Thymus (tissue), 14 donors: ENCODE measurements around the gene MTFP1. TPM values are rescaled to one million over a fixed set of nuclear protein-coding genes. Genes with fewer than 3 reads are reported as not detected.

Source experiments
- DNase-seq, 9 donors: peaks; one replicate each; pipeline ENCODE4 v3.0.0-alpha.2; 2013; ENCODE audit warnings: low spot score in 9 of 9, low read depth in 6 of 9, missing footprints in 1 of 9
- H3K27ac ChIP-seq, 2 donors: one replicate each; pipeline ENCODE4 v1.5.1; 2013; ENCODE audit warnings: control low read depth in 1 of 2, low read depth in 1 of 2, low read length in 1 of 2, mild to moderate bottlenecking in 1 of 2, moderate library complexity in 1 of 2
- H3K27me3 ChIP-seq, 2 donors: one replicate each; pipeline ENCODE4 v1.5.1; 2013; ENCODE audit warnings: low read length in 1 of 2; ENCODE audit not compliant: control insufficient read depth in 2 of 2, insufficient read depth in 1 of 2
- H3K36me3 ChIP-seq, 2 donors: one replicate each; pipeline ENCODE4 v1.5.1; 2013; ENCODE audit warnings: low read length in 1 of 2, mild to moderate bottlenecking in 1 of 2, moderate library complexity in 1 of 2; ENCODE audit not compliant: control insufficient read depth in 2 of 2, insufficient read depth in 2 of 2
- H3K4me1 ChIP-seq, 2 donors: one replicate each; pipeline ENCODE4 v1.5.1; 2013; ENCODE audit warnings: low read length in 2 of 2; ENCODE audit not compliant: control insufficient read depth in 2 of 2, insufficient read depth in 2 of 2
- H3K4me3 ChIP-seq, 2 donors: one replicate each; pipeline ENCODE4 v1.5.1; 2013; ENCODE audit warnings: low read length in 2 of 2, control low read depth in 1 of 2, mild to moderate bottlenecking in 1 of 2
- H3K9me3 ChIP-seq, 2 donors: one replicate each; pipeline ENCODE4 v1.5.1; 2013; ENCODE audit warnings: low read length in 1 of 2, mild to moderate bottlenecking in 1 of 2; ENCODE audit not compliant: control insufficient read depth in 2 of 2, insufficient read depth in 1 of 2
- WGBS: extraction: QIAGEN DNeasy Blood & Tissue Kit; methylation state at CpG from one replicate; pipeline ENCODE4 v1.1.7; 2013; 5-methylcytosine and 5-hydroxymethylcytosine counted together
- long read RNA-seq, 10 donors: transcript quantifications; one replicate each; lab custom pipeline, GENCODE V29; 2026
- polyA plus RNA-seq: library from polyadenylated mRNA; stranded (reverse); fragments of 200-250 nt; gene quantifications from one replicate; pipeline ENCODE4 v1.2.3, GENCODE V29; 2013
- total RNA-seq: library from RNA; stranded (reverse); fragments of 120-200 nt; gene quantifications from one replicate; pipeline ENCODE4 v1.2.4, GENCODE V29; 2013
- donor health status: healthy.

The MTFP1 gene
- 23.9 TPM for total RNA-seq
- polyA plus RNA-seq, result 11.1 TPM
- long read RNA-seq, donor 1, partial matches to known transcripts, result 0 of 2 reads
- long read RNA-seq, donor 1, other reads (novel, unspliced or antisense), result 0 of 2 reads
- long read RNA-seq, donor 2, transcript MTFP1-201 (4 exons, 1,370 nt), result major isoform, 19 of 31 reads
- long read RNA-seq, donor 2, partial matches to known transcripts, result 7 of 31 reads
- long read RNA-seq, donor 2, other reads (novel, unspliced or antisense), result 0 of 31 reads
- long read RNA-seq, donor 3, transcript MTFP1-201 (4 exons, 1,370 nt), result major isoform, 17 of 22 reads
- long read RNA-seq, donor 3, partial matches to known transcripts, result 0 of 22 reads
- long read RNA-seq, donor 3, other reads (novel, unspliced or antisense), result 0 of 22 reads
- long read RNA-seq, donor 4, transcript MTFP1-201 (4 exons, 1,370 nt), result major isoform, 5 of 8 reads
- long read RNA-seq, donor 4, partial matches to known transcripts, result 0 of 8 reads
- long read RNA-seq, donor 4, other reads (novel, unspliced or antisense), result 0 of 8 reads
- long read RNA-seq, donor 5, transcript MTFP1-203 (4 exons, 912 nt), result minor isoform, 5 of 43 reads
- long read RNA-seq, donor 5, transcript MTFP1-201 (4 exons, 1,370 nt), result major isoform, 36 of 43 reads
- long read RNA-seq, donor 5, partial matches to known transcripts, result 0 of 43 reads
- long read RNA-seq, donor 5, other reads (novel, unspliced or antisense), result 0 of 43 reads
- long read RNA-seq, donor 6, transcript MTFP1-201 (4 exons, 1,370 nt), result major isoform, 8 of 10 reads
- long read RNA-seq, donor 6, partial matches to known transcripts, result 0 of 10 reads
- long read RNA-seq, donor 6, other reads (novel, unspliced or antisense), result 0 of 10 reads
- long read RNA-seq, donor 7, transcript MTFP1-201 (4 exons, 1,370 nt), result major isoform, 15 of 19 reads
- long read RNA-seq, donor 7, partial matches to known transcripts, result 0 of 19 reads
- long read RNA-seq, donor 7, other reads (novel, unspliced or antisense), result 0 of 19 reads
- long read RNA-seq, donor 8, partial matches to known transcripts, result 0 of 6 reads
- long read RNA-seq, donor 8, other reads (novel, unspliced or antisense), result 0 of 6 reads
- long read RNA-seq, donor 9, partial matches to known transcripts, result 0 of 3 reads
- long read RNA-seq, donor 9, other reads (novel, unspliced or antisense), result 0 of 3 reads
- long read RNA-seq, donor 10, transcript MTFP1-201 (4 exons, 1,370 nt), result major isoform, 8 of 10 reads
- long read RNA-seq, donor 10, partial matches to known transcripts, result 0 of 10 reads
- long read RNA-seq, donor 10, other reads (novel, unspliced or antisense), result 0 of 10 reads

- H3K9me3 ChIP-seq, result peaks cover 0 to 1% of the 10 kb centered on the region in 2 donors
- peaks cover 14 to 43% of the 10 kb centered on the region in 2 donors for H3K4me1 ChIP-seq
- WGBS, result 6% methylated on average over 61 of the region's 61 CpGs
- H3K27ac ChIP-seq, result peak within 1 kb of the TSS; percentile 37 to 93
- no peaks in the 10 kb centered on the region for H3K27me3 ChIP-seq
- H3K36me3 ChIP-seq, result peaks cover 0 to 5% of the 10 kb centered on the region in 2 donors
- H3K4me3 ChIP-seq, result peak within 1 kb of the TSS; percentile 63 to 68
- DNase-seq, result peak in 4 of 9 donors; percentile 35 to 69 (median 46)
Observed at GRCh38 chr22:30425616-30426387, at the start of gene MTFP1. MTFP1 (plus strand) TSS chr22:30425768; CDS start chr22:30425880, 112 bp downstream.

- WGBS, result 97% methylated on average over 20 of the region's 20 CpGs
- no peaks in the 10 kb centered on the region for H3K9me3 ChIP-seq
- peaks cover 0 to 5% of the 10 kb centered on the region in 2 donors for H3K27me3 ChIP-seq
- H3K36me3 ChIP-seq, result peaks cover 0 to 3% of the 10 kb centered on the region in 2 donors
- H3K4me1 ChIP-seq, result peaks cover 21 to 42% of the 10 kb centered on the region in 2 donors
- no peak overlapping the region for H3K27ac ChIP-seq
- DNase-seq, result no peak
- H3K4me3 ChIP-seq, result no peak overlapping the region
Observed at GRCh38 chr22:30380011-30380410, 45.6 kb upstream of the MTFP1 start.

- 8% methylated on average over 12 of the region's 12 CpGs for whole genome bisulfite sequencing
- Histone ChIP-seq H3K27ac (peak overlapping the region in 1 of 2 donors; percentile 96), H3K4me3 (no peak overlapping the region), H3K9me3 (no peaks in the 10 kb centered on the region), H3K4me1 (peaks cover 21 to 48% of the 10 kb centered on the region in 2 donors), H3K36me3 (peaks cover 0 to 3% of the 10 kb centered on the region in 2 donors), H3K27me3 (peaks cover 0 to 5% of the 10 kb centered on the region in 2 donors)
- peak; percentile 81 to 97 (median 94) for DNase-seq
Observed at GRCh38 chr22:30381264-30381663, 44.3 kb upstream of the MTFP1 start.

GRCh38 chr22:30382340-30382739 is 43.2 kb upstream of the MTFP1 start:
- DNase-seq, result no peak
- WGBS, result 98% methylated on average over 5 of the region's 5 CpGs
- Histone ChIP-seq H3K4me3 (no peak overlapping the region), H3K27ac (no peak overlapping the region), H3K36me3 (peaks cover 0 to 3% of the 10 kb centered on the region in 2 donors), H3K9me3 (no peaks in the 10 kb centered on the region), H3K27me3 (peaks cover 5% of the 10 kb centered on the region in 2 donors), H3K4me1 (peaks cover 22 to 55% of the 10 kb centered on the region in 2 donors)

- 67% methylated on average over 3 of the region's 3 CpGs for WGBS
- H3K36me3 ChIP-seq, result peaks cover 0 to 3% of the 10 kb centered on the region in 2 donors
- no peak overlapping the region for H3K27ac ChIP-seq
- peaks cover 3 to 5% of the 10 kb centered on the region in 2 donors for H3K27me3 ChIP-seq
- peaks cover 22 to 60% of the 10 kb centered on the region in 2 donors for H3K4me1 ChIP-seq
- DNase-seq, result no peak
- no peak overlapping the region for H3K4me3 ChIP-seq
- no peaks in the 10 kb centered on the region for H3K9me3 ChIP-seq
Observed at GRCh38 chr22:30383061-30383460, 42.5 kb upstream of the MTFP1 start.

GRCh38 chr22:30385942-30386341 is 39.6 kb upstream of the MTFP1 start:
- no peak overlapping the region for H3K27ac ChIP-seq
- H3K4me3 ChIP-seq, result no peak overlapping the region
- peaks cover 15 to 42% of the 10 kb centered on the region in 2 donors for H3K4me1 ChIP-seq
- 92% methylated on average over 10 of the region's 10 CpGs for WGBS
- peaks cover 0 to 11% of the 10 kb centered on the region in 2 donors for H3K9me3 ChIP-seq
- peak in 1 of 9 donors; percentile 54 for DNase-seq
- peaks cover 3 to 5% of the 10 kb centered on the region in 2 donors for H3K27me3 ChIP-seq
- no peaks in the 10 kb centered on the region for H3K36me3 ChIP-seq

- H3K4me3 ChIP-seq, result peak overlapping the region; percentile 39 to 81
- H3K36me3 ChIP-seq, result no peaks in the 10 kb centered on the region
- peaks cover 11 to 42% of the 10 kb centered on the region in 2 donors for H3K4me1 ChIP-seq
- peaks cover 3 to 5% of the 10 kb centered on the region in 2 donors for H3K27me3 ChIP-seq
- 44% methylated on average over 10 of the region's 10 CpGs for WGBS
- peaks cover 0 to 16% of the 10 kb centered on the region in 2 donors for H3K9me3 ChIP-seq
- no peak overlapping the region for H3K27ac ChIP-seq
- DNase-seq, result no peak
Observed at GRCh38 chr22:30386608-30386959, 39.0 kb upstream of the MTFP1 start.
